Vagina (tissue), 2 donors: ENCODE results near the gene TNIK.

Source experiments
- CTCF ChIP-seq, 3 experiments: fragments of 450-650 bp in 2 of 3; fragments of 200-600 bp in 1 of 3; sonication (generic) in 1 of 3; IDR thresholded peaks; one replicate each; pipeline ENCODE4 v1.5.1; 2017 to 2019; ENCODE audit warnings: antibody characterized with exemption in 3 of 3, mild to moderate bottlenecking in 2 of 3, moderate library complexity in 2 of 3
- POLR2AphosphoS5 ChIP-seq, 2 donors: sonication (generic); formaldehyde crosslinking; IDR thresholded peaks; one replicate each; pipeline ENCODE4 v1.9.0; 2017; ENCODE audit warnings: antibody characterized with exemption in 2 of 2, mild to moderate bottlenecking in 2 of 2, low read depth in 1 of 2; ENCODE audit not compliant: insufficient read depth in 1 of 2

- TF ChIP-seq CTCF (IDR thresholded peaks at IDR 0.05), result no peak
- no peak for TF ChIP-seq POLR2AphosphoS5 (IDR thresholded peaks at IDR 0.05; ENCODE audit: insufficient read depth in 1 of 2, low read depth in 1 of 2)
Measured at GRCh38 chr3:171200052-171200749, 260.0 kb downstream of the TNIK start.
